Activated naive CD8-positive, alpha-beta T cell treated with anti-CD3 and anti-CD28 coated beads, Interleukin-2, amount 10 ng/mL, durations not matched to agents 7 days and 5 days (primary cell): Measurements from ENCODE around the gene KNSTRN. TPM values are rescaled to one million over a fixed set of nuclear protein-coding genes. Genes with fewer than 3 reads are reported as not detected.

Source experiments
- ATAC-seq: fragments of 150-1000 bp; cut with Tn5 transposase; one replicate; pipeline ENCODE4 v1.10.0; 2021; ENCODE audit warnings: low read depth, moderate library complexity
- POLR2A ChIA-PET: fragments of 350-600 bp; sonication (Branson Sonifier 250); formaldehyde crosslinking; loops from one replicate; lab custom pipeline; 2021; ENCODE audit warnings: antibody characterized with exemption; lab: Charles Lee
- DNase-seq: peaks from one replicate; pipeline ENCODE4 v3.0.0; 2021
- H3K27ac Mint-ChIP-seq: one replicate; pipeline ENCODE4 v1.8.0; 2022; ENCODE audit warnings: mild to moderate bottlenecking, mixed read lengths
- H3K27me3 Mint-ChIP-seq: one replicate; pipeline ENCODE4 v1.8.0; 2022; ENCODE audit warnings: mild to moderate bottlenecking, moderate library complexity, mixed read lengths
- H3K36me3 Mint-ChIP-seq: one replicate; pipeline ENCODE4 v1.8.0; 2021; ENCODE audit warnings: mild to moderate bottlenecking, mixed read lengths
- H3K4me1 Mint-ChIP-seq: one replicate; pipeline ENCODE4 v1.8.0; 2021; ENCODE audit warnings: mixed read lengths
- H3K4me3 Mint-ChIP-seq: one replicate; pipeline ENCODE4 v1.8.0; 2022; ENCODE audit warnings: mild to moderate bottlenecking, moderate library complexity, mixed read lengths
- H3K9me3 Mint-ChIP-seq: one replicate; pipeline ENCODE4 v1.8.0; 2021; ENCODE audit warnings: mixed read lengths
- total RNA-seq, 2 experiments: library from RNA; stranded (reverse); gene quantifications; one replicate each; pipeline ENCODE4 v1.2.3, GENCODE V29; 2021

The KNSTRN gene
- total RNA-seq, 2 experiments from 2014 or later = 47.0 to 49.5 TPM

GRCh38 chr15:40405501-40406381, 23.2 kb downstream of the KNSTRN start, which contains the start of gene IVD:
TSS of gene IVD (plus strand) at chr15:40405795. CDS start at chr15:40405828, 33 bp downstream.
- POLR2A ChIA-PET = interaction anchor here (0.7 to 3.3 kb wide), 14 partner anchors 8 to 77 kb away, joined by 3 to 31 read pairs (median 4); partner anchors contain the start of genes DISP2 and KNSTRN

DNA sequence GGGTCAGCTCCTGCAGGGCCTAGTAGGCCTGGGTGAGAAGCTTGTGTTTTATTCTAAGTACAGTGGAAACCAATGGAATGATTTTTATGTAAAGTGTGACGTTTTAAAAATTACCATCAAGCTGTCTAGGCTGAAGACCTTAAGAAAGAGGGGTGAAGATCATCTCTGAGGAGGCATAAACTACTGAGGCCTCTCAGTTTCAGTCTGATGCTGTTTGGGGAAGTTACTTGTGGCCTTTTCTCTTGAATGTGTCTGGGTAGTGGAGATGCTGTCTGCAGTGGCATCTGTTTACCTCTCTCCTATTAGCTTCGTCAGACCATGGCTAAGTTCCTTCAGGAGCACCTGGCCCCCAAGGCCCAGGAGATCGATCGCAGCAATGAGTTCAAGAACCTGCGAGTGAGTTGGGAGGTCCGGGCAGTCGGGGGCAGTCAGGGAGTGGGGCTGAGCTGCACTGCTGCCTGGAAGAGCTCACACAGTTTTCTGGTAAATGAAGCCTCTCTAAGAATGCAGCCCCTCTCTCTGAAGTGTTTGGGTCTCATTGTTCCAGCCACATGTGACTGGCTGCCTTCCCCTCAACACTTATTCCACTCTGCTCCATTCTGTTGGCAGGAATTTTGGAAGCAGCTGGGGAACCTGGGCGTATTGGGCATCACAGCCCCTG, 24.9 kb downstream of the KNSTRN start:
- H3K4me3 Mint-ChIP-seq = peak overlapping the region; percentile 59
- no peaks in the 10 kb centered on the region for H3K27me3 Mint-ChIP-seq
- H3K27ac Mint-ChIP-seq = peak overlapping the region; percentile 65
- DNase-seq = no peak
- H3K9me3 Mint-ChIP-seq = no peaks in the 10 kb centered on the region
- no peak for ATAC-seq
- POLR2A ChIA-PET = interaction anchor here (0.7 to 3.3 kb wide), 6 partner anchors 9 to 79 kb away, joined by 3 to 31 read pairs (median 4); partner anchors contain the start of genes DISP2 and KNSTRN
- peaks cover 24% of the 10 kb centered on the region for H3K36me3 Mint-ChIP-seq
- H3K4me1 Mint-ChIP-seq = peaks cover 32% of the 10 kb centered on the region

More at GRCh38 chr15:40405501-40406381, 23.2 kb downstream of the KNSTRN start, which contains the start of gene IVD:
- ATAC-seq (peak; percentile 99), DNase-seq (peak; percentile 91)
- Mint-ChIP-seq H3K27ac (peak within 1 kb of the TSS; percentile 93), H3K4me3 (peak within 1 kb of the TSS; percentile 86), H3K9me3 (no peaks in the 10 kb centered on the region), H3K27me3 (no peaks in the 10 kb centered on the region), H3K4me1 (peaks cover 32% of the 10 kb centered on the region), H3K36me3 (peaks cover 12% of the 10 kb centered on the region)

DNA sequence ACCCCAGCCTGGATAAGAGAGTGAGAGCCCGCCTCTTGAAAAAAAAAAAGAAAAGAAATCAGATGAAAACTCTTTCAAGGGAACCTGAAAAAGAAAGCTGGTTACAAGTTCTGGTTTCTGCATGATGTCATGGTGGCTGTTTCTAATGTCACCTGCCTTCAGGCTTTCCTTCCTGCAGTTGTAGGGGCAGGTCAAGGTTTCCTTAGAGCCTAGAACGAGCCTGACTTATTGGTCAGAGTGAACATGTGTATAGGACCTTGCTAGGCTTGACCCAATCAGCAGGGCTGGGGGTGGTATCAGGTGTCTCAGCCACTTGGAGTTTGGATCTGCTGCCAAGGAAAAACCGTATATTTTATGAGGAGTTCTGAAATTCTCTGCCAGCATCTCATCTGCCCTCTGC, 26.8 kb downstream of the KNSTRN start:
- DNase-seq (no peak), ATAC-seq (no peak)
- Mint-ChIP-seq H3K36me3 (peaks cover 30% of the 10 kb centered on the region), H3K27me3 (no peaks in the 10 kb centered on the region), H3K4me3 (no peak overlapping the region), H3K4me1 (peaks cover 30% of the 10 kb centered on the region), H3K27ac (peak overlapping the region; percentile 33), H3K9me3 (no peaks in the 10 kb centered on the region)
- POLR2A ChIA-PET = interaction anchor here (0.6 to 0.9 kb wide), 3 partner anchors 76 to 160 kb away, joined by 3 to 5 read pairs (median 3); partner anchors contain the start of gene RPUSD2

GRCh38 chr15:40410476-40410875, 28.0 kb downstream of the KNSTRN start:
- Mint-ChIP-seq H3K4me1 (peaks cover 24% of the 10 kb centered on the region), H3K4me3 (no peak overlapping the region), H3K9me3 (no peaks in the 10 kb centered on the region), H3K27ac (no peak overlapping the region), H3K36me3 (peaks cover 31% of the 10 kb centered on the region), H3K27me3 (no peaks in the 10 kb centered on the region)
- POLR2A ChIA-PET = interaction anchor here (1.2 kb wide), 1 partner anchor 8 kb away, joined by 3 read pairs; no protein-coding TSS in a partner anchor
- DNase-seq (no peak), ATAC-seq (no peak)

DNA sequence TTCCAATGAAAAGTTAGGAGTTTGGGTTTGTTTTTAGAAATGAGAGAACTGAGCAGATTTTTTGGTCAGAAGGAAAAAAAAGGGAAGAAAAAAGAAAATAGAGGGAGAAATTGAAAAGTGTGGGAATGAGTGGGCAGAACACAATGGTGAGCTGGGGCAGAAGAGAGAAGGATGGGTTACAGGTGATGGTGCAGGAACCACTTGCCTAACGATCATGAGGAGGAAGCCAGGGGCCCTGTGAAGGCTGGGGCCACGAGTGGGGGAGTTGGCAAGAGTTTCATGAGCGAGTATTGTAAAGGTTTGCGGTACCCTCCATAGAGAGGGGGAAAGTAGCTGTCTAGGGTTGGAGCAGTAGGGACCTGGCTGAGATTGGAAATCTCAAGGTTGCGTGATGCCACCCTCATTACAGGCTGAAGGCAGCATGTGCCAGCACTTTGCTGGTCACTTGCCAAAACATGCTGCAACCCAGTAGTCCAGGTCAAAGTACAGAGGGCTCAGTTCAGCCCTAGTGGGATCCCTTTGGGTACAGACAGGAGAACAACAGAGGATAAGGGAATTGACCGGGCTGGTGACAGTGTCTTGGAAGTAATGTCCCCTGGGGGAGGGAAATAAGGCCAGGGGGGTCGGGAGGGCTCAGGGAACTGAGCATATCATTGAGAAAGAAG, 29.7 kb downstream of the KNSTRN start:
- Mint-ChIP-seq H3K9me3 (no peaks in the 10 kb centered on the region), H3K27me3 (no peaks in the 10 kb centered on the region), H3K4me3 (no peak overlapping the region), H3K4me1 (peaks cover 22% of the 10 kb centered on the region), H3K27ac (peak overlapping the region; percentile 14), H3K36me3 (peaks cover 30% of the 10 kb centered on the region)
- POLR2A ChIA-PET = no interaction called here
- ATAC-seq (no peak), DNase-seq (no peak)

- no peaks in the 10 kb centered on the region for H3K9me3 Mint-ChIP-seq
- H3K4me1 Mint-ChIP-seq = peaks cover 14% of the 10 kb centered on the region
- no peak overlapping the region for H3K27ac Mint-ChIP-seq
- ATAC-seq (no peak), DNase-seq (no peak)
- H3K4me3 Mint-ChIP-seq = no peak overlapping the region
- no peaks in the 10 kb centered on the region for H3K27me3 Mint-ChIP-seq
- peaks cover 27% of the 10 kb centered on the region for H3K36me3 Mint-ChIP-seq
- POLR2A ChIA-PET = no interaction called here
These were observed 30.5 kb downstream of the KNSTRN start for GRCh38 chr15:40413036-40413435.

GRCh38 chr15:40414816-40415215, 32.3 kb downstream of the KNSTRN start:
- Mint-ChIP-seq H3K27me3 (no peaks in the 10 kb centered on the region), H3K9me3 (no peaks in the 10 kb centered on the region), H3K36me3 (peaks cover 27% of the 10 kb centered on the region), H3K4me3 (no peak overlapping the region), H3K4me1 (no peaks in the 10 kb centered on the region), H3K27ac (no peak overlapping the region)
- POLR2A ChIA-PET = interaction anchor here (1.1 kb wide), 1 partner anchor 46 kb away, joined by 3 read pairs; no protein-coding TSS in a partner anchor
- DNase-seq = no peak
- ATAC-seq = no peak

DNA sequence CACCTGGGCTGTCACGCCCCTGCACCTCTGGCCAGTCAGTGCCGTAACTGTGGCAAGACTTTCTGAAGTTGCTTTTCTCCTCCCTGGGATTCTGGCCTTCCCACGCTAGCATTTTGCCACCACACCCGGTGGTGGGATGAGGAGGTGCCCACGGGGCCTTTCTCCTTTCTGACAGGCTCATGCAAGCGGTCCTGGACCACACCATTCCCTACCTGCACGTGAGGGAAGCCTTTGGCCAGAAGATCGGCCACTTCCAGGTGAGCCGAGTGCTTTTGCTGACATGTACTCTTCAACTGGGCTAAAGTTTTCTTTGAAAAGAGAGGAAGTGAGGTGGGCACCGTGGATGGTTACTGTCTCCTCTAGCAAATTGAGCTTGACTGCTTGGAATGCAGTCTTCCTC, 32.7 kb downstream of the KNSTRN start:
- Mint-ChIP-seq H3K4me1 (no peaks in the 10 kb centered on the region), H3K27me3 (no peaks in the 10 kb centered on the region), H3K4me3 (no peak overlapping the region), H3K9me3 (no peaks in the 10 kb centered on the region), H3K36me3 (peaks cover 27% of the 10 kb centered on the region), H3K27ac (no peak overlapping the region)
- DNase-seq (no peak), ATAC-seq (no peak)
- POLR2A ChIA-PET = interaction anchor here (0.8 kb wide), 1 partner anchor 77 kb away, joined by 3 read pairs; no protein-coding TSS in a partner anchor

- ATAC-seq = no peak
- H3K4me3 Mint-ChIP-seq = no peak overlapping the region
- POLR2A ChIA-PET = interaction anchor here (0.8 kb wide), 1 partner anchor 78 kb away, joined by 3 read pairs; no protein-coding TSS in a partner anchor
These were observed 33.5 kb downstream of the KNSTRN start for GRCh38 chr15:40416056-40416455.

GRCh38 chr15:40418126-40418525, 35.6 kb downstream of the KNSTRN start:
- no peaks in the 10 kb centered on the region for H3K27me3 Mint-ChIP-seq
- H3K27ac Mint-ChIP-seq = peak overlapping the region; percentile 17
- H3K4me1 Mint-ChIP-seq = peaks cover 4% of the 10 kb centered on the region
- POLR2A ChIA-PET = interaction anchor here (0.8 to 1.1 kb wide), 2 partner anchors 35 to 41 kb away, joined by 3 read pairs; partner anchors contain the start of gene KNSTRN
- H3K36me3 Mint-ChIP-seq = peaks cover 7% of the 10 kb centered on the region
- DNase-seq (no peak), ATAC-seq (no peak)
- H3K9me3 Mint-ChIP-seq = no peaks in the 10 kb centered on the region
- H3K4me3 Mint-ChIP-seq = no peak overlapping the region

More at GRCh38 chr15:40416056-40416455, 33.5 kb downstream of the KNSTRN start:
- Mint-ChIP-seq H3K9me3 (no peaks in the 10 kb centered on the region), H3K4me1 (no peaks in the 10 kb centered on the region), H3K36me3 (peaks cover 20% of the 10 kb centered on the region), H3K27ac (no peak overlapping the region), H3K27me3 (no peaks in the 10 kb centered on the region)
- DNase-seq = no peak

- Mint-ChIP-seq H3K27ac (no peak overlapping the region), H3K4me1 (peaks cover 4% of the 10 kb centered on the region), H3K9me3 (no peaks in the 10 kb centered on the region), H3K36me3 (peaks cover 2% of the 10 kb centered on the region), H3K4me3 (no peak overlapping the region), H3K27me3 (no peaks in the 10 kb centered on the region)
- DNase-seq (no peak), ATAC-seq (no peak)
- POLR2A ChIA-PET = interaction anchor here (1.9 to 4.0 kb wide), 2 partner anchors 14 to 52 kb away, joined by 4 to 22 read pairs; partner anchors contain the start of gene IVD
These were observed 37.7 kb downstream of the KNSTRN start for GRCh38 chr15:40420071-40420713.

DNA sequence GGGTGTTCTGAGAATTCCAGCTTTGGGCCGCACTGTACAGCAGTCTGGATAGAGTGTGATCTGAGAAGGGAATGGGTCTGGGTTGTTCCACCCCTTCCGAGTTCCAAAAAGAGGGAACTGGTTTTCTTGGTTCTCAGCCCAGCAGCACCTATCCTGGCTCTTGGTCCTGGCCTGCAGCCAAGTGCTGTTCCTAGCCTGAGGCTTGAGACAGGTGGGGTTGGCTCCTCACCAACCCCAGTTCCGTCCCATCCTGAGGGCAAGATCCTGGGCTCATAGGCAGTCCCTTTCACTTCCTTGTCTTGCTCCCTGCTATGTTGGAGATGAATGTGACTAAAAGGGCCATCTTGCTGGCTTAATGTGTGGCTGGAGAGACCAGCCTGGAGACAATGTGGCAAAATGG, 38.3 kb downstream of the KNSTRN start:
- ATAC-seq = no peak
- Mint-ChIP-seq H3K27ac (no peak overlapping the region), H3K36me3 (peaks cover 2% of the 10 kb centered on the region), H3K27me3 (no peaks in the 10 kb centered on the region), H3K4me1 (peaks cover 4% of the 10 kb centered on the region), H3K9me3 (no peaks in the 10 kb centered on the region), H3K4me3 (no peak overlapping the region)
- DNase-seq = no peak
- POLR2A ChIA-PET = interaction anchor here (2.2 to 4.0 kb wide), 2 partner anchors 53 to 77 kb away, joined by 8 to 22 read pairs; no protein-coding TSS in a partner anchor
